ENCODE data around the gene PSEN2. TPM values are rescaled to one million over a fixed set of nuclear protein-coding genes. Genes with fewer than 3 reads are reported as not detected.

The PSEN2 gene
- total RNA-seq, 1 donor from 2014 or later: 18.8 TPM

DNA sequence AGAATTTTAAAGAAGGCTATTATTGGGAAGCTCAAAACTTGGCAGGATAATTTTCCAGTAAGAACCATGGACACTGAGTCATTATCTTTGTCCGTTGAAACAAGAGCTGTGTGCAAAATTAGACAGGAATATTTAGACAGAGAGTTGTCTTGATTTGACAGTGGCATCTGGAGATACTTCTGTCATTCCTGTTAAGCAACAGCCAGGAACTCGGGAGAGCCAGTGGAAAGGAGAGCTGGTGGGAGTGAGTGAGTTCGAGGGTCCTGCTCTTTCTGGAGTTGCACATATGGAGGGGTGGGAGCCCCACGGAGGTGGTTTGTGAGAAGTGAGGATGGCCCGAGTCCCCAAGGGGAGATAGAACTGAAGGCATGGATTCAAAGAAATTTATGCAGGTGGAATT, 72.7 kb downstream of the PSEN2 start:
- H3K27ac Mint-ChIP-seq (ENCODE audit: unreplicated experiment): no peak overlapping the region
- H3K4me3 Mint-ChIP-seq (ENCODE audit: unreplicated experiment): no peak overlapping the region
- H3K36me3 Mint-ChIP-seq (ENCODE audit: unreplicated experiment): peaks cover 1% of the 10 kb centered on the region
- TF ChIP-seq CTCF (IDR thresholded peaks at IDR 0.05): no peak
- no peak for DNase-seq (ENCODE audit: extremely low spot score, unreplicated experiment)
- H3K9me3 Mint-ChIP-seq (ENCODE audit: unreplicated experiment): peaks cover 2% of the 10 kb centered on the region
- H3K4me1 Mint-ChIP-seq (ENCODE audit: unreplicated experiment): peaks cover 18% of the 10 kb centered on the region
- H3K27me3 Mint-ChIP-seq (ENCODE audit: unreplicated experiment): no peaks in the 10 kb centered on the region

- peaks cover 5% of the 10 kb centered on the region for H3K36me3 Mint-ChIP-seq (ENCODE audit: unreplicated experiment)
- H3K4me3 Mint-ChIP-seq (ENCODE audit: unreplicated experiment): no peak overlapping the region
- H3K4me1 Mint-ChIP-seq (ENCODE audit: unreplicated experiment): peaks cover 10% of the 10 kb centered on the region
- no peak overlapping the region for H3K27ac Mint-ChIP-seq (ENCODE audit: unreplicated experiment)
- H3K27me3 Mint-ChIP-seq (ENCODE audit: unreplicated experiment): no peaks in the 10 kb centered on the region
- H3K9me3 Mint-ChIP-seq (ENCODE audit: unreplicated experiment): peaks cover 5% of the 10 kb centered on the region
- TF ChIP-seq CTCF (IDR thresholded peaks at IDR 0.05): no peak
- no peak for DNase-seq (ENCODE audit: extremely low spot score, unreplicated experiment)
These were observed 73.5 kb downstream of the PSEN2 start for GRCh38 chr1:226943927-226944326.

- TF ChIP-seq CTCF (IDR thresholded peaks at IDR 0.05): no peak
- Mint-ChIP-seq H3K4me1 (ENCODE audit: unreplicated experiment) (peaks cover 7% of the 10 kb centered on the region), H3K27me3 (ENCODE audit: unreplicated experiment) (no peaks in the 10 kb centered on the region), H3K9me3 (ENCODE audit: unreplicated experiment) (peaks cover 5% of the 10 kb centered on the region), H3K27ac (ENCODE audit: unreplicated experiment) (no peak overlapping the region), H3K36me3 (ENCODE audit: unreplicated experiment) (peaks cover 5% of the 10 kb centered on the region), H3K4me3 (ENCODE audit: unreplicated experiment) (no peak overlapping the region)
- DNase-seq (ENCODE audit: extremely low spot score, unreplicated experiment): no peak
These were observed 74.9 kb downstream of the PSEN2 start for GRCh38 chr1:226945106-226945857.

Other genes with a start within 250 kb of the PSEN2 start
- gene ITPKB, start 131.3 kb upstream of the PSEN2 start, total RNA-seq: 28.3 and 30.0 TPM in 2 replicates
- 16.0 and 16.2 TPM in 2 replicates for gene COQ8A, start 69.7 kb downstream of the PSEN2 start, total RNA-seq